EH (cell line): ENCODE measurements around the gene FCSK.
A peak's percentile ranks its signal among the peaks of the same experiment; 100 is the strongest.

Source experiments
- DNase-seq: peaks from one replicate; pipeline ENCODE4 v3.0.0-alpha.2; 2015; ENCODE audit warnings: low read depth

The FCSK gene

DNA sequence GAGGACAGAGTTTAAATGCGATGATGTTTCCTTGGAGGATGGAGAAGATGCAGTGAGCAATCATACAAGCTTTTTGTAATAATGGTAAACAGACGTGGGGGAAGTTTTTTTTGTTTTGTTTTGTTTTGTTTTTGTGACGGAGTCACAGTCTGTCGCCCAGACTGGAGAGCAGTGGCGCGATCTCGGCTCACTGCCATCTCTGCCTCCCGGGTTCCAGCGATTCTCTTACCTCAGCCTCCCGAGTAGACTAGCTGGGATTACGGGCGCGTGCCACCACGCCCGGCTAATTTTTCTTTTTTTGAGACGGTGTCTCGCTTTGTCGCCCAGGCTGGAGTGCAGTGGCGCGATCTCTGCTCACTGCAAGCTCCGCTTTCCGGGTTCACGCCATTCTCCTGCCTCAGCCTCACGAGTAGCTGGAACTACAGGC lies 70.0 kb downstream of the FCSK start:
- peak; percentile 37 for DNase-seq

DNA sequence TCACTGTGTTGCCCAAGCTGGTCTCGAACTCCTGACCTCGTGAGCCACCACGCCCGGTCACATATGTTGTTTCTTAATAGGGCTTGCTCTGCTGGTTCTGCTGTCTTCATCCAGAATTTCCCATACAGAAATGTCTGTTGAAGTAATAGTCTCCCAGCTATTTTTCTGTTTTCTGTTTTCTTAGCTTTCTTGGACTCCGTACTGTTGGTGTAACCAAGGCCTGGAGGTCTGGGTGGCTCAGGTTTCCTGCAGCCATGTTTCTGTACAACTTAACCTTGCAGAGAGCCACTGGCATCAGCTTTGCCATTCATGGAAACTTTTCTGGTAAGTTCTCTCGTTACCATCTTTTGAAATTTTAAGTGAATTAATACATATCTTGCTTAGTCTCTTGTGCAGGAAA lies 72.0 kb downstream of the FCSK start:
- DNase-seq, result no peak

DNA sequence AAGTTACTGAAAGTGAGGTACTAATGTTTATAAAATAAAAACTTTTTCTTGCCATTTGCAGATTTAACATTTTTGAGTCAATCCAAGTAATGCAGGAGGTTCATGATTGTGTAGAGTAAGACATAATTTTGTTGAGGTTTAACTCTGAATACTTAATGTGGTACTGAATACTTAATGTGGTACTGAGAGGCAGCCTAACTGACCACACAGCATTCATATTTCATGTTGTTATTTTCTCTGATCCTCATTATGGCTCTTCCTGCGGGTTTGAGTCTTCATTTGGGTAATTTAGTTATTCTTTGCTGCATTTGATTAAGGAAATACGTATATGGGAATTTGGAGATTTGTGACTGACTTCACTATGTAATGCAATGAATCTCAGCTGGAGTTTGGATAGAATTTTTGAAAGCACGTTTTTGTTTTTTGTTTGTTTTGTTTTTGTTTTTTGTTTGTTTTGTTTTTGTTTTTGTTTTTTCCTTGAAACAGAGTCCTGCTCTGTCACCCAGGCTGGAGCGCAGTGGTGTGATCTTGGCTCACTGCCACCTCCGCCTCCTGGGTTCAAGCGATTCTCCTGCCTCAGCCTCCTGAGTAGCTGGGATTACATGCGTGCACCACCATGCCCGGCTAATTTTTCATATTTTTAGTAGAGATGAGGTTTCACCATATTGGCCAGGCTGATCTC lies 73.1 kb downstream of the FCSK start:
- DNase-seq, result no peak

DNA sequence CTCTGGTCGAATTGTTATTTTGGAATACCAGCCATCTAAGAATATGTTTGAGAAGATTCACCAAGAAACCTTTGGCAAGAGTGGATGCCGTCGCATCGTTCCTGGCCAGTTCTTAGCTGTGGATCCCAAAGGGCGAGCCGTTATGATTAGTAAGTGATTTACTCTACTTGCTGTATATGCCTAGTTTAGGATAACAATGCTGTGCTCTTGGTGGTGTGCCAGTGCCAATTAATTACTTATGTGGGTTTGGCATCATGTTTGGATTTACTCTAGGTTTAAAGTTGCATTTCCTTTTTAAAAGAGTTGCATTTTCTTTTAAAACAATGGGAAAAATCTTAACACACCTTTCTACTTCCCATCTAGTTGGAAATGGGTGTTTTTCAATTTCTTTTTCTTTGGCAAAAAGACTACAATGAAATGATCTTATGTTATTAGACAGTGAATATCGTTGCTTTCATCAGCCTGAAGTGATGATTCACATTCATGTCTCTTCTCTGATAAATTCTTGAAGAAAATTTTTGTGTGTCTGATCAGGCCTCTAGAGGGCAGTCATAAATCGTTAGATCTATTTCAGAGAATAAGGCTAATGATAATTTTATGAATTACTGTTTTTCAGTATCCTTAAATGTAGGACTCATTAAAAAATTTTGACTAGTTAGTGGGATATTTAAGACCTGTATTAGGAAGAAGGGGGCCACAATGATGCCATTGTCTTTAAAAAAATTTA lies 74.8 kb downstream of the FCSK start:
- DNase-seq, result peak; percentile 78
